Left lobe of liver (tissue), 2 donors: ENCODE measurements around the gene TPCN2. TPM values are rescaled to one million over a fixed set of nuclear protein-coding genes. Genes with fewer than 3 reads are reported as not detected.
"Not testable (repeated sequence)": the region's sequence is repeated elsewhere in the genome, so short reads cannot be mapped to it uniquely, and the experiment has no call there.

Source experiments
- ATAC-seq: fragments of 200-7000 bp; cut with Tn5 transposase; one replicate; pipeline ENCODE4 v1.9.1; 2020; ENCODE audit warnings: mild to moderate bottlenecking, moderate library complexity
- DNase-seq: peaks from one replicate; pipeline ENCODE4 v3.0.0-alpha.2; 2020; ENCODE audit warnings: low spot score
- total RNA-seq: library from RNA; stranded (reverse); gene quantifications from one replicate; pipeline ENCODE4 v1.2.1, GENCODE V29; 2021
- donor health status: DM: no; HTN: no; CAD: no; lungs with moderate emphysema.
- donor health status: DM: no; HTN: yes; CAD: no.

The TPCN2 gene
- total RNA-seq, 1 donor from 2014 or later: 35.0 TPM

- ATAC-seq (no peak), DNase-seq (no peak)
These were observed 88.6 kb downstream of the TPCN2 start for GRCh38 chr11:69137151-69137844.

- DNase-seq (no peak), ATAC-seq (no peak)
These were observed 89.5 kb downstream of the TPCN2 start for GRCh38 chr11:69138265-69138664.

- ATAC-seq, DNase-seq: not testable (repeated sequence)
These were observed 91.4 kb downstream of the TPCN2 start for GRCh38 chr11:69140161-69140560.

DNA sequence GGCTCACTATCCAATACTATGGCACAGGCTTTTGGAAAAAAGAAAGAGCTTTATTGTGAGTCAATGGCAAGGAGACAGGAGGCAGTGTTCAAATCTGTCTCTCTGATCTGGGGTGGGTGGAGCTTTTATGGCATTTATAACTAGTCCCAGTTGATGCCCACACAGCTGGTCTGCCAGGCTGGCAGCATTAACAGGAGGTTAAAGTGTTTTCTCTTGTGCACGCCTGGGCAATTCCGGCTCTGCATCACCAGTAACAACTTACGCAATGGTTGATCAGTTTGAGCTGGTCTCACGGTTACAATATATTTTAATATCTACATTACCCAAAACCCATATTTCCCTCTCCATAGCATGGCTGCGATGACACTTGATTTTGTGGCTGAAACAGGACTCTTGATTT, 91.9 kb downstream of the TPCN2 start:
- no peak for ATAC-seq
- no peak for DNase-seq

GRCh38 chr11:69141742-69142141, 93.0 kb downstream of the TPCN2 start:
- ATAC-seq (no peak), DNase-seq (no peak)

GRCh38 chr11:69142895-69143294, 94.2 kb downstream of the TPCN2 start:
- ATAC-seq: no peak
- DNase-seq: no peak

GRCh38 chr11:69144316-69145049, 95.8 kb downstream of the TPCN2 start:
- no peak for DNase-seq
- ATAC-seq: no peak

- no peak for DNase-seq
- ATAC-seq: no peak
These were observed 96.3 kb downstream of the TPCN2 start for GRCh38 chr11:69145050-69145380.

- no peak for DNase-seq
These were observed 99.6 kb downstream of the TPCN2 start for GRCh38 chr11:69148377-69148762.

GRCh38 chr11:69148806-69149205, 100.1 kb downstream of the TPCN2 start:
- no peak for ATAC-seq
- no peak for DNase-seq

More at GRCh38 chr11:69148377-69148762, 99.6 kb downstream of the TPCN2 start:
- ATAC-seq: no peak

DNA sequence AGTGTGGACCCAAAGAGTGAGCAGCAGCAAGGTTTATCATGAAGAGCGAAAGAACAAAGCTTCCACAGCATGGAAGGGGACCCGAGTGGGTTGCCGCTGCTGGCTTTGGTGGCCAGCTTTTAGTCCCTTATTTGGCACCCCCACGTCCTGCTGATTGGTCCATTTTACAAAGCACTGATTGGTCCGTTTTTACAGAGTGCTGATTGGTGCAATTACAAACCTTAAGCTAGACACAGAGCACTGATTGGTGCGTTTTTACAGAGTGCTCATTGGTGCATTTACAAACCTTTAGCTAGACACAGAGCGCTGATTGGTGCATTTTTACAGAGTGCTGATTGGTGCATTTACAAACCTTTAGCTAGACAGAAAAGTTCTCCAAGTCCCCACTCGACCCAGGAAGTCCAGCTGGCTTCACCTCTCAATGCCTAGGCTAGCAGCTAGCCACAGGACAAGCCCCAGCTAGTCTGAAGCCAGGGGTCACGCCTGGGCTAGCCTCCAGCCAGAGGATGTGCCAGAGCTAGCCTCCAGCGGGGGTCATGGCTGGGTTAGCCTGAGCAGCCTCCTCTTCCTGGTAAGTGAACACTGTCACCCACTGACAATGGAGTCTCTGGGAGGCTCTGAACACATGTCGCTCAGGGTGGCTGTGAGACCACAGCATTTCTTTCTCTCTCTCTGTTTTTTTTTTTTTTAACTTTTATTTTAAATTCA, 100.8 kb downstream of the TPCN2 start:
- DNase-seq: not testable (repeated sequence)

DNA sequence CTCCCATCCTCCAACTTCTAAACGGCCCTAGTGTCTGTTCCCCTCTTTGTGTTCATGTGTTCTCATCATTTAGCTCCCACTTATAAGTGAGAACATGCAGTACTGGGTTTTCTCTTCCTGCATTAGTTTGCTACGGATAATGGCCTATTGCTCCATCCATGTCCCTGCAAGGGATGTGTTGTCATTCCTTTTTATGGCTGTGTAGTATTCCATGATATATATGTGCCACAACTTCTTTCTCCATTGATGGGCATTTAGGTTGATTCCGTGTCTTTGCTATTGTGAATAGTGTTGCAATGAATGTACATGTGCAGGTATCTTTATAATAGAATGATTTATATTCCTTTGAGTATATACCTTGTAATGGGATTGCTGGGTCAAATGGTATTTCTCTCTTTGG, 101.4 kb downstream of the TPCN2 start:
- no peak for DNase-seq
- no peak for ATAC-seq

More for the DNA sequence above, 100.8 kb downstream of the TPCN2 start:
- not testable (repeated sequence) for ATAC-seq

DNA sequence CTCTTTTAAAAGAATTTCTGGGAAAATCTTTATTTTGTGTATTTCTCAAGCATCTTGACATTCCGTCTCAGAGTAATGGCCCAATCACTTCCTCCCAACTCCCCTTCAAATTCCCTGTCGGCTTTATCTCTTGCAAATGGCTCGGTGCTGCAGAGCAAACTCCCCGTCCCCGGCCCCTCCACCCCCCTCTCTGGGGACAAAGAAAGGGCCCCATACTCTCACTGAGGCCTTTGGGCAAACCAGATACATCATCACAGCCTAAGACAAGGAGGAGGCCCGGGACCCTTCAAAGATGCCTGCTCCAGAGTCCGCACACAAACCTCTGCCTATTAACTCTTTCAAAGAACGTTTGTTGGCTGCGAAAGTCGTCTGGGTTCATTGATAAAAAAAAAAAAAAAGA, 103.1 kb downstream of the TPCN2 start:
- no peak for ATAC-seq
- no peak for DNase-seq

GRCh38 chr11:69152733-69153421, 104.1 kb downstream of the TPCN2 start:
- ATAC-seq (no peak), DNase-seq (no peak)

DNA sequence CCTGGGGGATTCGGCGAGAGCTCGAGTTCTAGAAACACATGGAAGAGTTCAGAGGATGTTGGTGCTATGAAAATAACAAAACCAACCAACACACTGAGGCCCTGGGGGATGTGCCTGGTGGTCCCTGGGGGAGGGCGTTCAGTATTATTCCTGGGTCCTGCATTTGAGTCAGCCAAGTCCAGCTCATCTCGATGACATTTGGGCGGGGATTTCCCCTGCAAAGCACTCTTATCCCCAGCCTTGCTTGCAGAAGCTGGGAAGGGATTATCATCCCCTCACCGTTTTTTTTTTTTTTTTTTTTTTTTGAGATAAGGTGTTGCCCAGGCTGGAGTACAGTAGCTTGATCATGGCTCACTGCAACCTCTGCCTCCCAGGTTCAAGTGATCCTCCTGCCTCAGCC, 104.9 kb downstream of the TPCN2 start:
- DNase-seq (no peak), ATAC-seq (no peak)

- no peak for ATAC-seq
These were observed 105.6 kb downstream of the TPCN2 start for GRCh38 chr11:69154211-69154913.

GRCh38 chr11:69154938-69155301, 106.2 kb downstream of the TPCN2 start:
- DNase-seq: no peak
- ATAC-seq: no peak

More at GRCh38 chr11:69154211-69154913, 105.6 kb downstream of the TPCN2 start:
- no peak for DNase-seq

DNA sequence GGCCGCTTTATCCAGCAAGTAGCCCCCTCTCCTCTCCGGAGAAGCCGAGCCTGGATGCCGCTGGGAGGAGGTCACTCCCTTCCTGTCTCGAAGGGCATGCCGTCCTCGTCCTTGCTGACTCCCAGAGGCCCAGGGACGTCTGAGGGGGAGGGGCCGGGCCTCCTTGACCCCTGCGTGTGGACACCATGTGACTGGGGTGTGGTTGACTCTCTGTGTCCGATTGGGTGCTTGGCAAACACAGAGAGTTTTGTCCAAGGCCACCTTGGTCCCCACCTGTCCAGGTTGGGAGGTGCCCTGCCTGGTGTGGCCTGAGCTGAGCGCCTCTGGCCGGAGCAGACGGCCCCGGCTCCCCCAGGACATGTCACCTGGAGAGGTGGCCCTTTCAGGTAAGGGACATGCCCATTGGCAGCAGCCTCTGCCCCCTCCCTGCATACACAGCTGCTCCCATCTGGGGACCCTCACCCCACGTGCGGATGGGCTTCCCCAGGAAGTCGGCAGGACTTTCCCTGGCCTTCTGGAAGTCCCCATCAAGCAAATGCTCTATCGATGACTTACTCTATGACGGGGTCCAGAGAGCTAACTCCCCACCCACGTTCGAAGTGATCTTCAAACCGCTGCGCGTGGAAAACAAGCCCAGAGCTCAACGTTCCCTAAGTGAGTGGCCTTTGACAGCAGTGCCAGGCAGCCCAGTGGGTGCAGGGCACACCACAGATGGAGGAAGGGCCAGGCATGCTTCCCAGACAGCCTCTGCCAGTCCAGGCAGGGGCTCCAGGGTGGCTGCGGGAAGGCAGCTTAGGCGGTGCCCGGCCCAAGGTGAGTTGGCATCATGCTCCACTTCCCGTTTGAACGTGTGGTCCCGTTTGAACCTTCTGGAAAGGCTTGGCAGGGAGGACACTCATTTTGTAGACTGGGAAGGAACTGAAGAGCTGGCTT, 106.8 kb downstream of the TPCN2 start, which contains the start of gene SMIM38:
Gene SMIM38 (plus strand): TSS at position 634 of the 933 bp plus-strand sequence. CDS start 1,912 bp downstream, outside the sequence.
- ATAC-seq: no peak
- no peak for DNase-seq

GRCh38 chr11:69156235-69156639, 107.5 kb downstream of the TPCN2 start:
- no peak for ATAC-seq
- DNase-seq: no peak
